Epithelial cell of proximal tubule (primary cell): Measurements from ENCODE around the gene CLMP. TPM values are rescaled to one million over a fixed set of nuclear protein-coding genes. Genes with fewer than 3 reads are reported as not detected.

ENCODE experiments used
- DNase-seq: peaks from one replicate; pipeline ENCODE4 v3.0.0-alpha.2; 2011; ENCODE audit warnings: low read depth
- H3K4me3 ChIP-seq: 2 replicates; pipeline ENCODE4 v1.5.1; 2011; ENCODE audit warnings: low read depth, mild to moderate bottlenecking, low read length
- total RNA-seq: library from RNA; depleted of rRNA; stranded (reverse); fragments of >200 nt; gene quantifications from 2 replicates; pipeline ENCODE4 v1.2.3, GENCODE V29; 2015
- TF ChIP-seq, protein P1 (sequence below): conservative IDR thresholded peaks from 2 replicates; pipeline ENCODE4 v1.5.1; 2012; ENCODE audit warnings: low read depth, mild to moderate bottlenecking, low read length

CLMP gene
- total RNA-seq, 1 donor from 2014 or later, result 19.0 TPM

- TF ChIP-seq, protein P1, sequence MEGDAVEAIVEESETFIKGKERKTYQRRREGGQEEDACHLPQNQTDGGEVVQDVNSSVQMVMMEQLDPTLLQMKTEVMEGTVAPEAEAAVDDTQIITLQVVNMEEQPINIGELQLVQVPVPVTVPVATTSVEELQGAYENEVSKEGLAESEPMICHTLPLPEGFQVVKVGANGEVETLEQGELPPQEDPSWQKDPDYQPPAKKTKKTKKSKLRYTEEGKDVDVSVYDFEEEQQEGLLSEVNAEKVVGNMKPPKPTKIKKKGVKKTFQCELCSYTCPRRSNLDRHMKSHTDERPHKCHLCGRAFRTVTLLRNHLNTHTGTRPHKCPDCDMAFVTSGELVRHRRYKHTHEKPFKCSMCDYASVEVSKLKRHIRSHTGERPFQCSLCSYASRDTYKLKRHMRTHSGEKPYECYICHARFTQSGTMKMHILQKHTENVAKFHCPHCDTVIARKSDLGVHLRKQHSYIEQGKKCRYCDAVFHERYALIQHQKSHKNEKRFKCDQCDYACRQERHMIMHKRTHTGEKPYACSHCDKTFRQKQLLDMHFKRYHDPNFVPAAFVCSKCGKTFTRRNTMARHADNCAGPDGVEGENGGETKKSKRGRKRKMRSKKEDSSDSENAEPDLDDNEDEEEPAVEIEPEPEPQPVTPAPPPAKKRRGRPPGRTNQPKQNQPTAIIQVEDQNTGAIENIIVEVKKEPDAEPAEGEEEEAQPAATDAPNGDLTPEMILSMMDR, result no peak
- DNase-seq, result no peak
- H3K4me3 ChIP-seq, result no peak overlapping the region
Measured at GRCh38 chr11:123150882-123151281, 44.2 kb downstream of the CLMP start.

DNA sequence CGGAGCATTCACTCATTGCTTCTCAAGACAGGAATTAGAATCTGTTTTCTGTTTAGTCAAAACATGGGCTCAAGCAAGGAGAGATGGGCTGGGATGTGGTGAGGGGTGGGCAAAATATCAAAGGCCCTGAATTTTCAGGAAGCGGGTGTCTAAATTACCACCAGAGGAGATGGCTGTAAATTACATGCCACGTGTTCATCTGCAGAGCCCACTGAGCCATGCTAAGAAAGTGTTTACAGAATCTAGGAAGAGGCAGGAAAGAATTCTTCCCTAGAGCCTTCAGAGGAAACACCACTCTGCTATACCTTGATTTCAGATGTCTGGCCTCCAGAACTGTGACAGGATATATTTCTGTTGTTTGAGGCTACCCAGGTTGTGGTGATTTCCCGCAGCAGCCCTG lies 46.1 kb downstream of the CLMP start:
- TF ChIP-seq, protein P1, result no peak
- DNase-seq, result no peak
- H3K4me3 ChIP-seq, result no peak overlapping the region

DNA sequence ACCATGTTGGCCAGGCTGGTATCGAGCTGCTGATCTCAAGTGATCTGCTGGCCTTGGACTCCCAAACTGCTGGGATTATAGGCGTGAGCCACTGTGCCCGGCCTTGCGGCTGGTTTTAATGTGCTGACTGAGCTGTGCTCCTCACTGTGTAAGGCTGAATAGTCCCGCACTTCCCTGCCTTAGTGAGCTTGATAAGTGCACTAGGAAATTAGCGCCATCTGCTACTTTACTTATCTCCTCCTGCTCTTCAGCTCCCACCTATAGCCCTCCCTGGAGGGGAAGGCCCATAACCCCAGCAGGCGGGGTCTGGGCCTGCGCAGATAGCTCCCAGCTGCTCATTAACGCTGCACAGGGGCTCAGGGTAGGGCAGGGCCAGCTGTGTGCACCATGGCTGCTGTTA lies 49.4 kb downstream of the CLMP start:
- no peak for DNase-seq
- TF ChIP-seq, protein P1, result no peak
- peak overlapping the region; percentile 13 for H3K4me3 ChIP-seq

- peak; percentile 73 for DNase-seq
- H3K4me3 ChIP-seq, result peak overlapping the region; percentile 13
- TF ChIP-seq, protein P1, result no peak
Measured at GRCh38 chr11:123145220-123145619, 49.8 kb downstream of the CLMP start.

- no peak for DNase-seq
- TF ChIP-seq, protein P1, result no peak
- H3K4me3 ChIP-seq, result no peak overlapping the region
Measured at GRCh38 chr11:123144707-123145106, 50.3 kb downstream of the CLMP start.

GRCh38 chr11:123143921-123144320 lies 51.1 kb downstream of the CLMP start:
- DNase-seq, result no peak
- no peak overlapping the region for H3K4me3 ChIP-seq
- TF ChIP-seq, protein P1, result no peak

- DNase-seq, result no peak
- no peak overlapping the region for H3K4me3 ChIP-seq
- TF ChIP-seq, protein P1, result no peak
Measured at GRCh38 chr11:123143476-123143875, 51.6 kb downstream of the CLMP start.
